ENCODE data around the gene GSE1.

DNA sequence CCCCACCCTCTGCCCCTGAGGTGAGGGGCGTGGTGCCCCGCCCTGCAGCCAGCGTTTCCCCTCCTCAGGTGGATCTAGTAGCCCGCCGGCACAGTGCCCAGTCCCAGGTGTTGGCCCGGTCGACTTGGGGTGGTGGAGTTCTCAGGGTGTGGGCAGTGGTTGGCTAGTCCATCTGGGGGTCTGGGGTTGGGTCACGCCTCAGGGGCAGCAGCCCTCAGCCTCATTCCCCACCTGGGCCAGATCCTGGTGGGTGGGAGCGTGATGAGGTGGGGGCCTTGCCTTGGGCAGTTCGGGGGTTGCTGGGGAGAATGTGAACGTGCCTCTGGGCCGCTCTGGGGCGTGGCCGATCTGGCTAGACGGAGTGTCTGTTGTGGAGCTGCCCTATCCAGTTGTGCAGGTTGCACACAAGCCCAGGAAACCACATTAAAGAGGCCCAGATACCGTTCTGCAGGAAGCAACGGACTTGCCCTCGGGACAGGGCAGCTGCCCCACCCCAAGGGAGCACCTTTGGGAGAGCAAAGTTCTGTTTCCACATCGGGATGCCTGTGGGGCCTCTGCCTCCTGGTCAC, 32.0 kb downstream of the GSE1 start:
- TF ChIP-seq GATA1 (IDR thresholded peaks at IDR 0.05; ENCODE audit: low read depth, low read length) (no peak), POLR2A (IDR thresholded peaks at IDR 0.05; ENCODE audit: low read length) (no peak)
